H1 (cell line): ENCODE measurements around the gene PRODH2.

Source experiments
- EP300 ChIP-seq, 2 experiments: IDR thresholded peaks; 1 replicate in 1 of 2; 2 replicates in 1 of 2; pipeline ENCODE4 v1.6.1; 2011 to 2012; ENCODE audit warnings: low read depth in 2 of 2, low read length in 2 of 2, mild to moderate bottlenecking in 2 of 2, borderline replicate concordance in 1 of 2, inconsistent platforms in 1 of 2, moderate library complexity in 1 of 2
- JUND ChIP-seq: IDR thresholded peaks from 2 replicates; pipeline ENCODE4 v1.6.1; 2011; ENCODE audit warnings: mild to moderate bottlenecking, improper control_type of control experiment, low read length
- MAX ChIP-seq: IDR thresholded peaks from 2 replicates; pipeline ENCODE4 v1.6.1; 2012; ENCODE audit warnings: inconsistent platforms
- POLR2A ChIP-seq, 2 experiments: IDR thresholded peaks; 1 replicate in 1 of 2; 2 replicates in 1 of 2; pipeline ENCODE4 v1.6.1; 2011; ENCODE audit warnings: low read depth in 2 of 2, low read length in 2 of 2, mild to moderate bottlenecking in 2 of 2; ENCODE audit errors: control extremely low read depth in 1 of 2
- POLR2AphosphoS5 ChIP-seq: IDR thresholded peaks from 2 replicates; pipeline ENCODE4 v1.6.1; 2011; ENCODE audit warnings: low read depth, low read length
- POU5F1 ChIP-seq: IDR thresholded peaks from 2 replicates; pipeline ENCODE4 v1.6.1; 2011; ENCODE audit warnings: low read depth, mild to moderate bottlenecking, low read length, moderate library complexity
- SAP30 ChIP-seq: fragments of 300-600 bp; sonication (generic); IDR thresholded peaks from 2 replicates; pipeline ENCODE4 v1.7.1; 2012; ENCODE audit warnings: low read length, moderate library complexity, mild to moderate bottlenecking, inconsistent platforms; ENCODE audit not compliant: insufficient read depth, insufficient replicate concordance
- TF ChIP-seq, protein P1 (sequence below), 3 experiments: IDR thresholded peaks; 1 replicate in 2 of 3; 2 replicates in 1 of 3; pipeline versions ENCODE4 v1.5.1 to v1.6.1; 2011; ENCODE audit warnings: low read length in 3 of 3, mild to moderate bottlenecking in 3 of 3, inconsistent platforms in 2 of 3, low read depth in 1 of 3, moderate library complexity in 1 of 3; ENCODE audit not compliant: insufficient read depth in 1 of 3; ENCODE audit errors: control extremely low read depth in 1 of 3
- TF ChIP-seq, protein P2 (sequence below): IDR thresholded peaks from 2 replicates; pipeline ENCODE4 v1.6.1; 2011; ENCODE audit warnings: low read length, improper control_type of control experiment

GRCh38 chr19:35751839-35752745 is 60.6 kb downstream of the PRODH2 start:
- TF ChIP-seq, protein P1, sequence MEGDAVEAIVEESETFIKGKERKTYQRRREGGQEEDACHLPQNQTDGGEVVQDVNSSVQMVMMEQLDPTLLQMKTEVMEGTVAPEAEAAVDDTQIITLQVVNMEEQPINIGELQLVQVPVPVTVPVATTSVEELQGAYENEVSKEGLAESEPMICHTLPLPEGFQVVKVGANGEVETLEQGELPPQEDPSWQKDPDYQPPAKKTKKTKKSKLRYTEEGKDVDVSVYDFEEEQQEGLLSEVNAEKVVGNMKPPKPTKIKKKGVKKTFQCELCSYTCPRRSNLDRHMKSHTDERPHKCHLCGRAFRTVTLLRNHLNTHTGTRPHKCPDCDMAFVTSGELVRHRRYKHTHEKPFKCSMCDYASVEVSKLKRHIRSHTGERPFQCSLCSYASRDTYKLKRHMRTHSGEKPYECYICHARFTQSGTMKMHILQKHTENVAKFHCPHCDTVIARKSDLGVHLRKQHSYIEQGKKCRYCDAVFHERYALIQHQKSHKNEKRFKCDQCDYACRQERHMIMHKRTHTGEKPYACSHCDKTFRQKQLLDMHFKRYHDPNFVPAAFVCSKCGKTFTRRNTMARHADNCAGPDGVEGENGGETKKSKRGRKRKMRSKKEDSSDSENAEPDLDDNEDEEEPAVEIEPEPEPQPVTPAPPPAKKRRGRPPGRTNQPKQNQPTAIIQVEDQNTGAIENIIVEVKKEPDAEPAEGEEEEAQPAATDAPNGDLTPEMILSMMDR (IDR thresholded peaks at IDR 0.05; ENCODE audit: control extremely low read depth in 1 of 3, insufficient read depth in 1 of 3, low read depth in 1 of 3, low read length in 3 of 3) = no peak
- TF ChIP-seq SAP30 (no peak), POLR2A (IDR thresholded peaks at IDR 0.05; ENCODE audit: control extremely low read depth in 1 of 2, low read depth in 2 of 2, low read length in 2 of 2) (no peak), JUND (no peak), MAX (no peak), POU5F1 (no peak), POLR2AphosphoS5 (no peak), EP300 (IDR thresholded peaks at IDR 0.05; ENCODE audit: borderline replicate concordance in 1 of 2, low read depth in 2 of 2, low read length in 2 of 2) (no peak)
- TF ChIP-seq, protein P2, sequence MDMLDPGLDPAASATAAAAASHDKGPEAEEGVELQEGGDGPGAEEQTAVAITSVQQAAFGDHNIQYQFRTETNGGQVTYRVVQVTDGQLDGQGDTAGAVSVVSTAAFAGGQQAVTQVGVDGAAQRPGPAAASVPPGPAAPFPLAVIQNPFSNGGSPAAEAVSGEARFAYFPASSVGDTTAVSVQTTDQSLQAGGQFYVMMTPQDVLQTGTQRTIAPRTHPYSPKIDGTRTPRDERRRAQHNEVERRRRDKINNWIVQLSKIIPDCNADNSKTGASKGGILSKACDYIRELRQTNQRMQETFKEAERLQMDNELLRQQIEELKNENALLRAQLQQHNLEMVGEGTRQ = no peak
